GM18519 (cell line): ENCODE measurements around the gene BCL2L15.
A peak's percentile ranks its signal among the peaks of the same experiment; 100 is the strongest.

ENCODE experiments used
- ATAC-seq: cut with Tn5 transposase; IDR thresholded peaks from one replicate; pipeline ENCODE4 v1.9.1; 2021; ENCODE audit warnings: mild to moderate bottlenecking, moderate library complexity; ENCODE audit not compliant: unreplicated experiment, low FRiP score

Gene BCL2L15

DNA sequence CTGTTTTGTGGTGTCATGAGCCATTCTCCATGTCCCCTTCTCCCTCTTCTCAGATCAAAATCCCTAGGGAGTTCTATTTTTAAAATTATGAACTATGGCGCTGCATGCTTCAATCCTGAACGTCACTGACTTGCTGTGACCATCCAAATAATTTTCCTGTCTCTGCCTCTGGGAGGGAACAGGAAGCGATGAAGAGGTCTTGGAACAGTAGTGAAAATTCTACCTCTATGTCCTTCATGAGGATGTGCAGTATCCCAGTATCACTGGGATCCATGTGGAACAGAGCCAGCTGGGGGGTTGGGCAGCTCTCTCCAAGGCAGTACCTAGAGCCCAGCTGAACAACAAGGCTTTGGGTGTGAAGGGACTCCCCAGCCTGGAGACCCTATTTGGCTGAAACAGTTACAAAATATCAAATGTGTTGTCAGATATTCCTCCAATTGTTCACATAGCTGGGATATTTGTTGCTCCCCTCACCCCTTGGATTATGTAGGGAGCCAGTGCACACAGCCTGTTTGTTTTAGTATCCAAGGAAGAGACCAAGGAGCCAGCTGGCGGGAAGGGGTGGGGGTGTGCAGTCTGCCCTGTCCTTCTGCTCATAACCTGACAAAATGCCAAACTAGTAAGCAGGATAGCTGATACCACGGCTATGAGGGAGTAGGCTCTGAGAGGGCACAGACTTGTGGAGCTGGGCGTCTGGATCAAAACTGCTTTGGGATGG is 25.4 kb upstream of the BCL2L15 start:
- ATAC-seq = no peak

- ATAC-seq = no peak
Observed at GRCh38 chr1:113905435-113905861, 18.1 kb upstream of the BCL2L15 start.

- peak; percentile 79 for ATAC-seq
Observed at GRCh38 chr1:113904674-113905434, 17.5 kb upstream of the BCL2L15 start, which contains the start of the genes AP4B1 and DCLRE1B. Gene AP4B1, minus strand, starts transcription at chr1:113904799. Its CDS starts 82 bp downstream, at chr1:113904717. Gene DCLRE1B, plus strand, starts transcription at chr1:113905326. Its CDS starts 261 bp downstream, at chr1:113905587.

DNA sequence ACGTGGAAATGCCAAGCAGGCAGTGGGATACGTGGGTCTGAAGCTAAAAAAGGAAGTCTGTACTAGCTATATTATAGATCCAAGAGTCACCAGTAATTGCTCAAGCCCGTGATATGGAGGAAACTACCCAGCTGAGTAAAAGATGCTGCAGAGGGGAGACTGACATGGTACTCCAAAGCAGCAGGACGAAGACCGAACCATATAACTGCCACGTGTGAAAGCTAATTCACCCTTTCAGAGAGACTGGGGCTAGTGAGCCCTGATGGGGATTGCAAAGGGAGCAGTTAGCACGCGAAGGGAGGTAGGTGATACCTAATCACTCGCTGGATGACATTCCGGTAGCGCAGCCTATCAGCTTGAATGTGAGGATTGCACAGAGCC is 16.9 kb upstream of the BCL2L15 start:
- peak; percentile 21 for ATAC-seq

DNA sequence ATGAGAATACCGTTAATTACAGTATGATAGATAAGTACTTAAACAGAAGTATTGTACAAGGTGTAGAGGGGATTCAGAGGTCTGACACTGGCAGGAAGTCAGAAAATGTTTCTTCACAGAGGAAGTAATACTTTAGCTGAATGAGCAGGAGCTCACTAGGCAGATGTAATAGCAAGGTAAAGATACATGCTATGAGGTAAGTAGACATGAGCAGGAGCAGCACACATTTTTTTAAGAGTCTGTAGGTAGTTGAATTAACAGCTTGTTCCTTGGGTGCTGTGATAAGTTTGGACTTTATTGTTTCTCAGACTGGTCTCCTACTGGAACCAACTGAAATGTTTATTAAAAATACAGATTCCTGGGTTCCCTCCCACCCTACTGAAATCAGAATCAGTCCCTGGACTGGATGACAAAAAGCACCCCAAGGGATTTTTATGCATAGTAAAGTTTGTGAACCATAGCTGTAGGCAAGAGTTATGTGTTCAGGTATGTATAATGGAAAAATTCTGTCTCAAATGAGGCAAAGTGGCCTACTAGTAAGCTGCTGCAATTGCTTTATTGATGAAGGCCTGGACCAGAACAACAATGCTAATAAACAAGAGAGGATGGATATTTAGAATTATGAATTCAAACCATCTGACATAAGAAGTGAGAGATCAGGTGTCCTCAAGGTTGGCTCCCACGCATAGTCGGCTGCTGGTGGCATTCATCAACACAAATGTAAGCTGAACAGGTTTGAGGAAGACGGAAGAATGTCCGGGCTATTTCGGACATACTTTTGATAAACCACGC is 16.3 kb upstream of the BCL2L15 start:
- no peak for ATAC-seq

GRCh38 chr1:113901191-113901590 is 13.8 kb upstream of the BCL2L15 start:
- ATAC-seq = no peak

DNA sequence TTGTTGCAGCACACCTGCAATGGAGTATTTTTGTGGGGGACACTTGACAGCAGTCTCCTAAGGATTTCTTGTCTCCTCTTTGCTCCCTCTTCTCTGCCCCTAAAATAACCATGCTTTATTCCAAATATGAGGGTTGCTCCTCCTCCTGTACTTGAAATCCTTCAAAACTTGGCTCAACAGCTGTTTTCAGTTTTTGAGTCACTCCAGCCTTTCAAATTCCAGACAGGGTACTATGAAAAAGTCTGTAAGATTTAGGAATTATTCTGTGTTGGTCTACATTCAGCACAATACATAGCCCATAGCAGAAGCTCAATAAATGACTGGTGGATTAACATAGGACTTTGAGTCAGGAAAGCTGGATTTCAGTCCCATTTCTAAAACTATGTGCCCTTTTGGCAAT is 11.7 kb upstream of the BCL2L15 start:
- no peak for ATAC-seq

- no peak for ATAC-seq
Observed at GRCh38 chr1:113898241-113898814, 10.9 kb upstream of the BCL2L15 start.

DNA sequence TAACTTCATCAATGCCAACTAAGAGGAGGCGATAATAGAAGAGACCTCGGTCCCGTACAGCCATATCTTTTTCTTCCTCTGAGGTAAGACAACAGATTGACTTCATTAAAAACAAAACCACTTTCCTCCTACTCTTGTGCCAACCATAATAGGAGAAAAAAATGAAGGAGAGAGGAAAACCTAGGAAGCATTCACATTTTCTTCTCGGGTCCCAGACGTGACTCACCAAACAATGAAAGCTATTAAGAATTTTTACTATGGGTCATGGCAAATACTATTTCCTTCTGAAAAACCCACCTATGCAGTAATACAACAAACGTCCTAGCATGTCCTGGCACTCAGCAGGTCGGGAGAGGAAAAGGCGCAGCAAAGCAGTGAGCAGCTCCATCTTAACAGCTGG is 8.6 kb upstream of the BCL2L15 start:
- no peak for ATAC-seq

- ATAC-seq = no peak
Observed at GRCh38 chr1:113895098-113895497, 7.7 kb upstream of the BCL2L15 start.

GRCh38 chr1:113893267-113893666 is 5.9 kb upstream of the BCL2L15 start:
- ATAC-seq = no peak

DNA sequence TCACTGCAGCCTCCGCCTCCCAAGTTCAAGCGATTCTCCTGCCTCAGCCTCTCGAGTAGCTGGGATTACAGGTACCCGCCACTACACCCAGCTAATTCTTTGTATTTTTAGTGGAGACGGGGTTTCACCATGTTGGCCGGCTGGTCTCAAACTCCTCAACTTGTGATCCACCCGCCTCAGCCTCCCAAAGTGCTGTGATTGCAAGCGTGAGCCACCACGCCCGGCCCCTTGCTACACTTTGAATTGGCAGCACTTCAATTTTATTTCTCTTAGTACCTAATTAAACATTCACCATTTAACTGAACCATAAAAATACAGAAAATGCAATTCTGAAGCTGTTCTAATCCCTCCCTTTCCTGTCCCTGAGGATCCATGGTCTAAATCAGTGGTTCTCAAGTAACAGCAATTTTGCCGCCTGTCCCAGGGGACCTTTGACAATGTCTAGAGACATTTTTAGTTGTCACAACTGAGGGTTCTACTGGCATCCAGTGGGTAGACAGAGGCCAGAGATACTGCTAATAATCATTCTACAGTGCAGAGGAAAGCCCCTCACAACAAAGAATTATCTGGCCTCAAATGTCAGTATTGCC is 4.3 kb upstream of the BCL2L15 start:
- no peak for ATAC-seq

DNA sequence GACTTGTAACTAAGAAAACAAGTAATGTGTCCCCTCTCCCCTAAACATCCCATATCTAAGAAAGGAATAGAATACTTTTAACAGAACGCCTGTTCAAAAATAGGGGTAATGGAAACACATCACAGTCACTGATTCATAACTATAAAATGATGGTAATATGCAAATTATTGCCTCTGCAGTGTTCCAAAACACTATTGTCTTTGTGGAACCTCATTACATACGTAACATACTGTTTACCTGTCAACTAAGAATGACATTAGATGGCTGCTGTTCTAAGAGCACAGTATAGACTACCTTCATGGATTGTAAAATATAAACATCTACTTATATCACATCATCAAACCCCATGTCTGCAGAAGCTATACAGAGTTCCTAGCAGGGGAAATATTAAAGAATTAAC is 3.4 kb upstream of the BCL2L15 start:
- ATAC-seq = no peak

- no peak for ATAC-seq
Observed at GRCh38 chr1:113886417-113887401, 672 bp downstream of the BCL2L15 start.

DNA sequence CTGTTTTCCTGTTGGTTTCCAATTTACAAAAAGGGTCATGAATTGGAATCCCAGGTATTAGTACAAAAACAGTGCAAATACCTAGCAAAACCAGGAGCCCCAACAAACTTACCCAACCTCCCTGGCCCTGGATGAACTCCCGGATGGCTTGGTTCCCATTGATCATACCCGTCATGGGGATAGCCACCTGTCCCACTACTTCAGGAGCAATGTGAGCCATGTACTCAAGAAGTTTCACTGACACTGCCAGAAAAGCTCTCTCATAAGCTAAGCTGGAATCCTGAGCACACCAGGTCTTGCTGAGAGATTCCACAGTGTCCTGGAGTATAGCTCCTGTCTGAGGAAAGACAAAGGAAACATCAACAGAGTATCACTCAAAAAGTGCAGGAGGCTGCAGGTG is 5.7 kb downstream of the BCL2L15 start:
- ATAC-seq = no peak

- no peak for ATAC-seq
Observed at GRCh38 chr1:113879739-113880038, 7.7 kb downstream of the BCL2L15 start.

GRCh38 chr1:113876176-113876575 is 11.2 kb downstream of the BCL2L15 start:
- no peak for ATAC-seq

DNA sequence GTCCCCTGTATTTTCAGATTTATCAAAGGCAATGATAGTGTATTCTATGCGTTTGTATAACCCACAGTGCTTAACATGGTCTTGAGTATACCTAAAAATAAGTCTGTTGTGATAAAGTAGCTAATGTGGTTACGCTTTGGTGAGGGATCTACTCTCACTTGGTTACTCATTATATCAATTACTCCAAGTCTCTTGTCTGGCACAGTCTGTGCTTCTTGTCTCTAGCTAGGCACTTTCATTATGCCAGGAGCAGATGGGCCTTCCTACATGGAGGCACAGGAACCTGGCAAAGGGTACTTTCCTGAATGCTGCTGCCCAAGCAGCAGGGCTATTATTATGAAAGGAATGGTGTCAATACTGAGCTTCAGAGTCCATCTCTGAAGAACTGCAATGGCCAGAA is 11.7 kb downstream of the BCL2L15 start:
- no peak for ATAC-seq
